Tibial nerve (tissue), 4 donors: ENCODE results near the gene TRMT10C. TPM values are rescaled to one million over a fixed set of nuclear protein-coding genes. Genes with fewer than 3 reads are reported as not detected.

Source experiments
- DNase-seq, 2 donors: peaks; one replicate each; pipeline ENCODE4 v3.0.0-alpha.2; 2019; ENCODE audit warnings: low spot score in 2 of 2
- H3K27ac ChIP-seq, 4 donors: fragments of 200-600 bp; sonication (generic) in 3 of 4; one replicate each; pipeline ENCODE4 v1.5.1; 2017 to 2019; ENCODE audit warnings: mild to moderate bottlenecking in 1 of 4
- H3K27me3 ChIP-seq, 2 donors: fragments of 200-600 bp; sonication (generic) in 1 of 2; one replicate each; pipeline versions ENCODE4 v1.5.1 to v1.6.0; 2017 to 2019
- H3K36me3 ChIP-seq, 3 donors: fragments of 200-600 bp; sonication (generic); one replicate each; pipeline ENCODE4 v1.5.1; 2018 to 2019
- H3K4me1 ChIP-seq, 4 donors: fragments of 200-600 bp; sonication (generic) in 3 of 4; one replicate each; pipeline ENCODE4 v1.5.1; 2017 to 2019
- H3K4me3 ChIP-seq, 4 donors: fragments of 200-600 bp; sonication (generic) in 3 of 4; one replicate each; pipeline ENCODE4 v1.5.1; 2017 to 2019; ENCODE audit warnings: mild to moderate bottlenecking in 1 of 4, moderate library complexity in 1 of 4
- H3K9me3 ChIP-seq, 4 donors: fragments of 200-600 bp; sonication (generic) in 3 of 4; one replicate each; pipeline ENCODE4 v1.5.1; 2017 to 2019
- EP300 ChIP-seq, 2 donors: sonication (generic); formaldehyde crosslinking; IDR thresholded peaks; one replicate each; pipeline ENCODE4 v1.6.1; 2017; ENCODE audit warnings: antibody characterized with exemption in 2 of 2, mild to moderate bottlenecking in 1 of 2
- POLR2A ChIP-seq, 2 donors: fragments of 450-650 bp; IDR thresholded peaks; one replicate each; pipeline ENCODE4 v1.6.1; 2017; ENCODE audit warnings: antibody characterized with exemption in 2 of 2, mild to moderate bottlenecking in 2 of 2, moderate library complexity in 2 of 2
- WGBS, 2 donors: methylation state at CpG; one replicate each; pipeline ENCODE4 v1.1.5; 2018; 5-methylcytosine and 5-hydroxymethylcytosine counted together
- total RNA-seq, 4 donors: library from RNA; depleted of rRNA; stranded (reverse); fragments of >200 nt; gene quantifications; one replicate each; pipeline ENCODE4 v1.1.0, GENCODE V29; 2016
- TF ChIP-seq, protein P1 (sequence below), 5 experiments: fragments of 200-600 bp in 3 of 5; fragments of 450-650 bp in 2 of 5; sonication (generic) in 3 of 5; IDR thresholded peaks; one replicate each; pipeline ENCODE4 v1.5.1; 2016 to 2019; ENCODE audit warnings: antibody characterized with exemption in 5 of 5, mild to moderate bottlenecking in 3 of 5, moderate library complexity in 2 of 5

Gene TRMT10C
- total RNA-seq, result 10 to 100 TPM; 12.6 to 26.7 (median 16.2) TPM

DNA sequence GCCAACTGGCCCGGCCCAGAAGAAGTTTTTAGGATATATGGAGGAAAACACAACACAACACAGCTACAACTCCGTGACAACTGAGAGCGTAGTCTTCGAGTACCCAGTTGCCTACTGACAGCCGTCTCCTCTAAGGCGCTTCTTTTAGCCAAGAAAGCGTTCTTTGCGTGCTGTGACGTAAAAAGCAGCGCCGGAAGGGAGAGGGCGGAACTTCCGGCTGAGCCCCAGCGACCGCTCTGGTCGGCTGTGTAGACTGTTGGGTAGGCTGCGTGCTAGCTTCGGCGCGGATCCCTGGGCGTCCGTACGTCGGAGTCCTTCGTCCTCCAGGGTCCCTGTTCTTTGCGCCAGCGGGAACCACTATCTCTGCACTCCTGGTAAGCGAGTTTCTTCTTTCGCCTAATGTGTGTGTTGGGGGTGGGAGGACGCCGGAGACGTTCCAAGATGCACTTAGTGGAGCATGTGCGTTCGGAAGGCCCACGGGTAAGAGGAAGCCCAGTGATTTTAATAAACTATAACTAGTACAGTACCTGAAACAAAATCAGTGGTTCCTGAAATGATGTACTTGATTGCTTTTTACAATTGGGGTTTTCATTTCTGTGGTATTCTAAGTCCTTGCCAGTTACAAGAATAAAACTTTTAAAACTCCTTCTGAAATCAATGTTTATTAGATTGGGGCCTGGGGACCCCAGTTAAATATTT is at the start of gene TRMT10C:
Gene TRMT10C, plus strand, starts transcription at position 239 of the 699 bp plus-strand sequence. CDS start 2,914 bp downstream, outside the sequence.
- 1% methylated on average over 35 of the region's 35 CpGs for WGBS, 2 donors

DNA sequence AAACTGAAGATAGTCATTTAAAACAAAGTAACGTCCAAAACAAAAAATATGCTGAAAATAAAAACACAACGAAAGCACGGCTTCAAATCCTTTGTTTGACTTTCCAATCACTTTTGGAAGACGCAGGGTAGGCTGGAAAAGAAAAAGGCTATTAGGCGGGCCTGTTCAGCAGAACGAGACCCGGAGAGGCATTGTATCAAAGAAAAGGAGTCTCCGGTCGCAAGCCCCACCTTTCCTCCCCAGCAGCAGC is 49.3 kb upstream of the TRMT10C start:
- TF ChIP-seq, protein P1, sequence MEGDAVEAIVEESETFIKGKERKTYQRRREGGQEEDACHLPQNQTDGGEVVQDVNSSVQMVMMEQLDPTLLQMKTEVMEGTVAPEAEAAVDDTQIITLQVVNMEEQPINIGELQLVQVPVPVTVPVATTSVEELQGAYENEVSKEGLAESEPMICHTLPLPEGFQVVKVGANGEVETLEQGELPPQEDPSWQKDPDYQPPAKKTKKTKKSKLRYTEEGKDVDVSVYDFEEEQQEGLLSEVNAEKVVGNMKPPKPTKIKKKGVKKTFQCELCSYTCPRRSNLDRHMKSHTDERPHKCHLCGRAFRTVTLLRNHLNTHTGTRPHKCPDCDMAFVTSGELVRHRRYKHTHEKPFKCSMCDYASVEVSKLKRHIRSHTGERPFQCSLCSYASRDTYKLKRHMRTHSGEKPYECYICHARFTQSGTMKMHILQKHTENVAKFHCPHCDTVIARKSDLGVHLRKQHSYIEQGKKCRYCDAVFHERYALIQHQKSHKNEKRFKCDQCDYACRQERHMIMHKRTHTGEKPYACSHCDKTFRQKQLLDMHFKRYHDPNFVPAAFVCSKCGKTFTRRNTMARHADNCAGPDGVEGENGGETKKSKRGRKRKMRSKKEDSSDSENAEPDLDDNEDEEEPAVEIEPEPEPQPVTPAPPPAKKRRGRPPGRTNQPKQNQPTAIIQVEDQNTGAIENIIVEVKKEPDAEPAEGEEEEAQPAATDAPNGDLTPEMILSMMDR (IDR thresholded peaks at IDR 0.05), result no peak
- TF ChIP-seq POLR2A (IDR thresholded peaks at IDR 0.05), result no peak
- no peak for TF ChIP-seq EP300 (IDR thresholded peaks at IDR 0.05)
- Histone ChIP-seq H3K27me3 (peaks cover 0 to 7% of the 10 kb centered on the region in 2 donors), H3K36me3 (no peaks in the 10 kb centered on the region), H3K4me3 (peak overlapping the region; percentile 69 to 92 (median 74)), H3K4me1 (peaks cover 0 to 24% (median 0%) of the 10 kb centered on the region in 4 donors), H3K9me3 (no peaks in the 10 kb centered on the region), H3K27ac (peak overlapping the region; percentile 90 to 96 (median 93))
- no peak for DNase-seq
- 0% methylated on average over 9 of the region's 9 CpGs for WGBS, 2 donors

More for the DNA sequence above, at the start of gene TRMT10C:
- peaks cover 0 to 25% (median 6%) of the 10 kb centered on the region in 4 donors for H3K4me1 ChIP-seq
- H3K9me3 ChIP-seq, result no peaks in the 10 kb centered on the region
- peak; percentile 62 to 83 for DNase-seq
- peaks cover 0 to 22% (median 0%) of the 10 kb centered on the region in 3 donors for H3K36me3 ChIP-seq
- H3K4me3 ChIP-seq, result peak within 1 kb of the TSS; percentile 58 to 89 (median 80)
- H3K27me3 ChIP-seq, result peaks cover 0 to 19% of the 10 kb centered on the region in 2 donors
- H3K27ac ChIP-seq, result peak within 1 kb of the TSS; percentile 86 to 97 (median 91)
- TF ChIP-seq, protein P1 (IDR thresholded peaks at IDR 0.05), result no peak
- TF ChIP-seq POLR2A (IDR thresholded peaks at IDR 0.05), result peak; percentile 32 to 73
- TF ChIP-seq EP300 (IDR thresholded peaks at IDR 0.05), result peak; percentile 53 to 94

DNA sequence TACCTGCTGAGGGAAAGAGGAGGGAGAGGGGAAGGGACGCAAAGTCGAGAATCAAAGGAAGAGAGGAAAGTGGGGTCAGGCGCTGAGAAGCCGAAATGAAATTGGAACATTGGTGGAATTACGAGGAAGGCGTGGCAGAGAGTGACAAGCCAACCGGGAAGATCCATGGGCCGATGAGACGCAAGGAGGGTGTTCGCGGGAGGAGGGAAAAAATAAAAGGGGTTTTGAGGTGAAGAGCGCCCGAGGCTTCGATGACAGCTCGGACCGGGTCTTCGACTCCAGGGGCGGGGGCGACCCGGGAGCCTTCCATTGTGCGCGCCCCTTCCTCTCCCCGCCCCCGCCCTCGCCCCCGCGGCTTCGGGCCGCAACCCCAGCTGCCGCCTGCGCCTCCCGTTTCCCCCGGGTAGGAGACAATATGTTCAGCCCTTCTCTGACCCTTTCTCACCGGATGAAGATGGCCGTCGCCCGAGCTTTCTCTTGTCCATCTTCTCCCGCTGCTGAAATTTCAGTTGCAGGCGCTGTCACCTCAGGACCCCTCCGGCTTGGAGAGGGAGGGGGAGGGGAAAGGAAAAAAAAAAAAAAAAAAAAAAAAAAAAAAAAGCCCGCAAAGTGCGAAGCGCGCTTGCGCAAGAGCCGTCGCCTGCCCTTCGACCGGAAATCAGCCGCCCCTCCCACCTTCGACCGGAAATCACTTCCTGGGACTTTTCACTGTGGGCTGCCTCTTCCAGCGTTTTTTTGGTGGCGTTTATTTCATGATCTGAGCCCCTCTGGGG is 48.8 kb upstream of the TRMT10C start, which contains the start of gene SENP7:
Gene SENP7, minus strand, starts transcription at position 567 of the 773 bp plus-strand sequence. Its CDS starts 82 bp downstream, at position 485.
- Histone ChIP-seq H3K9me3 (no peaks in the 10 kb centered on the region), H3K4me1 (peaks cover 0 to 24% (median 0%) of the 10 kb centered on the region in 4 donors), H3K27ac (peak within 1 kb of the TSS; percentile 90 to 96 (median 93)), H3K4me3 (peak within 1 kb of the TSS; percentile 69 to 92 (median 74)), H3K27me3 (peaks cover 0 to 10% of the 10 kb centered on the region in 2 donors), H3K36me3 (no peaks in the 10 kb centered on the region)
- TF ChIP-seq, protein P1 (IDR thresholded peaks at IDR 0.05), result no peak
- TF ChIP-seq EP300 (IDR thresholded peaks at IDR 0.05) (peak; percentile 50 to 72), POLR2A (IDR thresholded peaks at IDR 0.05) (peak in 1 of 2 donors; percentile 9)
- WGBS, 2 donors, result 0 to 1% methylated on average over 52 to 54 of the region's 54 CpGs
- peak; percentile 75 to 76 for DNase-seq

DNA sequence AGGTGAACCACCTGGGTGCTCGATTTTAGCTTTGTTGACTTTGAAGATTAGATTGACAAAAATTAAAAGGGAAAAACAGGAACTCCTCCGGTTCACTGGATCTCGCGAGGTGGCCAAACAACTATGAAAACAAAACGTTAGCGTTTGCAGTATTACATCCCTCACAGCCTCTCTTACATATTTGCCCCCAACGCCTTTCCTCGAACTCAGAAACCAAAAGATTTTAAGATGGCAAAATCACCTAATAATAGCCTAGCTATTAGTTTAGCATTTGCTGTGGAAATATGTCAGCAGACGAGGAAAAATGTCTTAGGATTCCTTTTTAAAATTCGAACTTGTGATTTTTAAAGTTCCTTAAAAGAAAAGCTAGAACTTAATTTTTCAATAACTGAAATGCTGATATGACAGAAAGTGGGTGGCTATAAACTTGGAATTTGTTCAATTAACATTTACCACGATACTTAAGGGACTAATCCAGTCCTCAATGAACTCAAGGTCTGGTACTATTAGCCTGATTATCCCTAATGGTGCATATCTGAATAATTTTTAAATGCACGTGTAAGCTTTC is 48.2 kb upstream of the TRMT10C start:
- WGBS, 2 donors, result 14 to 17% methylated on average over 12 of the region's 12 CpGs
- Histone ChIP-seq H3K36me3 (no peaks in the 10 kb centered on the region), H3K4me1 (peaks cover 0 to 24% (median 0%) of the 10 kb centered on the region in 4 donors), H3K27ac (peak overlapping the region; percentile 90 to 96 (median 93)), H3K27me3 (peaks cover 0 to 17% of the 10 kb centered on the region in 2 donors), H3K4me3 (peak overlapping the region; percentile 69 to 92 (median 74)), H3K9me3 (no peaks in the 10 kb centered on the region)
- TF ChIP-seq POLR2A (IDR thresholded peaks at IDR 0.05), result no peak
- TF ChIP-seq, protein P1 (IDR thresholded peaks at IDR 0.05), result no peak
- TF ChIP-seq EP300 (IDR thresholded peaks at IDR 0.05), result no peak
- no peak for DNase-seq
